Vagina (tissue), 2 donors: Measurements from ENCODE around the gene BET1L. TPM values are rescaled to one million over a fixed set of nuclear protein-coding genes. Genes with fewer than 3 reads are reported as not detected.

Experiments used
- DNase-seq, 2 donors: peaks; one replicate each; pipeline ENCODE4 v3.0.0-alpha.2; 2017; ENCODE audit errors: extremely low spot score in 2 of 2
- H3K27ac ChIP-seq: fragments of 200-600 bp; sonication (generic); one replicate; pipeline ENCODE4 v1.5.1; 2019
- H3K27me3 ChIP-seq: fragments of 200-600 bp; sonication (generic); one replicate; pipeline ENCODE4 v1.5.1; 2019
- H3K36me3 ChIP-seq, 2 donors: fragments of 200-600 bp; sonication (generic); one replicate each; pipeline ENCODE4 v1.5.1; 2017 to 2019
- H3K4me1 ChIP-seq: fragments of 200-600 bp; sonication (generic); one replicate; pipeline ENCODE4 v1.5.1; 2019
- H3K4me3 ChIP-seq, 2 donors: fragments of 200-600 bp; sonication (generic); 1 replicate in 1 of 2; 2 replicates in 1 of 2; pipeline ENCODE4 v1.5.1; 2016 to 2019
- H3K9me3 ChIP-seq: fragments of 200-600 bp; sonication (generic); one replicate; pipeline ENCODE4 v1.5.1; 2019
- POLR2A ChIP-seq, 2 donors: fragments of 450-650 bp; IDR thresholded peaks; one replicate each; pipeline ENCODE4 v1.6.1; 2017; ENCODE audit warnings: antibody characterized with exemption in 2 of 2, mild to moderate bottlenecking in 2 of 2, moderate library complexity in 2 of 2
- POLR2AphosphoS5 ChIP-seq, 2 donors: sonication (generic); formaldehyde crosslinking; IDR thresholded peaks; one replicate each; pipeline ENCODE4 v1.9.0; 2017; ENCODE audit warnings: antibody characterized with exemption in 2 of 2, mild to moderate bottlenecking in 2 of 2, low read depth in 1 of 2; ENCODE audit not compliant: insufficient read depth in 1 of 2
- intact Hi-C: fragments of 100-400 bp; cut with DNase I; formaldehyde crosslinking; loops from one replicate; pipeline ENCODE4 v1.15.1; 2023
- total RNA-seq: library from RNA; depleted of rRNA; stranded (reverse); fragments of >200 nt; gene quantifications from one replicate; pipeline ENCODE4 v1.2.3, GENCODE V29; 2016
- TF ChIP-seq, protein P1 (sequence below), 3 experiments: fragments of 450-650 bp in 2 of 3; fragments of 200-600 bp in 1 of 3; sonication (generic) in 1 of 3; IDR thresholded peaks; one replicate each; pipeline ENCODE4 v1.5.1; 2017 to 2019; ENCODE audit warnings: antibody characterized with exemption in 3 of 3, mild to moderate bottlenecking in 2 of 3, moderate library complexity in 2 of 3

The BET1L gene, protein sequence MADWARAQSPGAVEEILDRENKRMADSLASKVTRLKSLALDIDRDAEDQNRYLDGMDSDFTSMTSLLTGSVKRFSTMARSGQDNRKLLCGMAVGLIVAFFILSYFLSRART
- 26.5 TPM for total RNA-seq

GRCh38 chr11:207208-207862 lies at the start of gene BET1L, which contains the start of gene RIC8A:
BET1L (minus strand) TSS chr11:207399; CDS start chr11:207321, 78 bp downstream.
RIC8A (plus strand) TSS chr11:207708; CDS start chr11:208855, 1,147 bp downstream.
- H3K36me3 ChIP-seq: peaks cover 0 to 49% of the 10 kb centered on the region in 2 donors
- TF ChIP-seq POLR2AphosphoS5 (IDR thresholded peaks at IDR 0.05; ENCODE audit: insufficient read depth in 1 of 2, low read depth in 1 of 2) (peak; percentile 95 to 98), POLR2A (IDR thresholded peaks at IDR 0.05) (peak in 1 of 2 donors; percentile 87)
- TF ChIP-seq, protein P1, sequence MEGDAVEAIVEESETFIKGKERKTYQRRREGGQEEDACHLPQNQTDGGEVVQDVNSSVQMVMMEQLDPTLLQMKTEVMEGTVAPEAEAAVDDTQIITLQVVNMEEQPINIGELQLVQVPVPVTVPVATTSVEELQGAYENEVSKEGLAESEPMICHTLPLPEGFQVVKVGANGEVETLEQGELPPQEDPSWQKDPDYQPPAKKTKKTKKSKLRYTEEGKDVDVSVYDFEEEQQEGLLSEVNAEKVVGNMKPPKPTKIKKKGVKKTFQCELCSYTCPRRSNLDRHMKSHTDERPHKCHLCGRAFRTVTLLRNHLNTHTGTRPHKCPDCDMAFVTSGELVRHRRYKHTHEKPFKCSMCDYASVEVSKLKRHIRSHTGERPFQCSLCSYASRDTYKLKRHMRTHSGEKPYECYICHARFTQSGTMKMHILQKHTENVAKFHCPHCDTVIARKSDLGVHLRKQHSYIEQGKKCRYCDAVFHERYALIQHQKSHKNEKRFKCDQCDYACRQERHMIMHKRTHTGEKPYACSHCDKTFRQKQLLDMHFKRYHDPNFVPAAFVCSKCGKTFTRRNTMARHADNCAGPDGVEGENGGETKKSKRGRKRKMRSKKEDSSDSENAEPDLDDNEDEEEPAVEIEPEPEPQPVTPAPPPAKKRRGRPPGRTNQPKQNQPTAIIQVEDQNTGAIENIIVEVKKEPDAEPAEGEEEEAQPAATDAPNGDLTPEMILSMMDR (IDR thresholded peaks at IDR 0.05): peak in 1 of 3 experiments; percentile 15
- DNase-seq: peak in 1 of 2 donors; percentile 98

DNA sequence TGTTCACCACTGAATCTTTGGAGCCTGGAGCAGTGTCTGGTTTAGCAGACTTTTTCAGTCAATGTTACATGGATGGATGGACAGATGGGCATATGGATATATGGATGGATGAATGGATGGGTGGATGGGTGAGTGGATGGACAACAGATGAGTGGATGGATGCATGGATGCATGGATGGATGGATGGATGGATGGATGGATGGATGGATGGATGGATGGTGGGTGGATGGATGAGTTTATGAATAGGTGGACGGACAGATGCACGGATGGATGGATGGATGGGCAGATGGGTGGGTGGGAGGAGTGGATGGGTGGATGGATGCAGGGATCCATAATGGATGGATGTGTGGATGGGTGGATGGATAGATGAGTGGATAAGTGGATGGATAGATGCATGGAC lies 48.6 kb upstream of the BET1L start:
- Histone ChIP-seq H3K27ac (no peak overlapping the region), H3K36me3 (peaks cover 0 to 25% of the 10 kb centered on the region in 2 donors), H3K9me3 (no peaks in the 10 kb centered on the region), H3K4me3 (no peak overlapping the region), H3K4me1 (no peaks in the 10 kb centered on the region), H3K27me3 (no peaks in the 10 kb centered on the region)
- TF ChIP-seq, protein P1 (IDR thresholded peaks at IDR 0.05): no peak
- no peak for TF ChIP-seq POLR2A (IDR thresholded peaks at IDR 0.05)
- TF ChIP-seq POLR2AphosphoS5 (IDR thresholded peaks at IDR 0.05; ENCODE audit: insufficient read depth in 1 of 2, low read depth in 1 of 2): no peak
- no peak for DNase-seq
- intact Hi-C loops: loop anchor here (10.0 kb wide), 1 partner anchor 189 kb away; the partner anchor contains the start of gene ANO9

More at GRCh38 chr11:207208-207862, at the start of gene BET1L, which contains the start of gene RIC8A:
- Histone ChIP-seq H3K4me3 (peak within 1 kb of the TSS; percentile 81 to 96), H3K27me3 (no peaks in the 10 kb centered on the region), H3K27ac (peak within 1 kb of the TSS; percentile 97), H3K4me1 (peaks cover 61% of the 10 kb centered on the region), H3K9me3 (no peaks in the 10 kb centered on the region)
- intact Hi-C loops: loop anchor here (5.0 kb wide), 1 partner anchor 150 kb away; no protein-coding TSS in a partner anchor

DNA sequence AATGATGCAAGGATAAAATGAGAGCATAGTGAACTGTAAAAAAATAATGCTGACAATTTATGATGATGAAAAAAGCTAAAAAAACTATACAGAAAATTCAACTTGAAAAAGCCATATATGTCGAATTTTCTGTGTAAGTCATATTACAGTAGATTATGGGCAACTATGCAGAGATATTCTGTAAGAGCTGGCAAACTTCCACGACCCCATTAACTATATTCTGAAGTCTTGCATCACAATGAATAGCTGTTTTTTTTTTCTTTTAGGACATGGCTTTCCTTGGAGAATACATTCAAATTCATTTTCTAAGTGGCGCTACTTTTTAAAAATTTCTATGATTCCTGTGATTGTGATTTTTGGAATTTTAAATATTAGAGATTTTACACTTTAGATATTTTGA lies 48.0 kb upstream of the BET1L start:
- DNase-seq: no peak
- TF ChIP-seq, protein P1 (IDR thresholded peaks at IDR 0.05): no peak
- TF ChIP-seq POLR2A (IDR thresholded peaks at IDR 0.05): no peak
- no peak for TF ChIP-seq POLR2AphosphoS5 (IDR thresholded peaks at IDR 0.05; ENCODE audit: insufficient read depth in 1 of 2, low read depth in 1 of 2)
- H3K27me3 ChIP-seq: no peaks in the 10 kb centered on the region
- intact Hi-C loops: loop anchor here (10.0 kb wide), 1 partner anchor 190 kb away; the partner anchor contains the start of gene ANO9
- H3K9me3 ChIP-seq: no peaks in the 10 kb centered on the region
- H3K27ac ChIP-seq: no peak overlapping the region
- peaks cover 0 to 31% of the 10 kb centered on the region in 2 donors for H3K36me3 ChIP-seq
- H3K4me1 ChIP-seq: no peaks in the 10 kb centered on the region
- no peak overlapping the region for H3K4me3 ChIP-seq

GRCh38 chr11:253886-254270 lies 46.7 kb upstream of the BET1L start:
- Histone ChIP-seq H3K27me3 (no peaks in the 10 kb centered on the region), H3K27ac (no peak overlapping the region), H3K36me3 (peaks cover 0 to 42% of the 10 kb centered on the region in 2 donors), H3K4me3 (no peak overlapping the region), H3K9me3 (no peaks in the 10 kb centered on the region), H3K4me1 (no peaks in the 10 kb centered on the region)
- intact Hi-C loops: loop anchor here (10.0 kb wide), 1 partner anchor 191 kb away; the partner anchor contains the start of gene ANO9
- peak in 1 of 2 donors; percentile 61 for DNase-seq
- no peak for TF ChIP-seq POLR2A (IDR thresholded peaks at IDR 0.05)
- no peak for TF ChIP-seq POLR2AphosphoS5 (IDR thresholded peaks at IDR 0.05; ENCODE audit: insufficient read depth in 1 of 2, low read depth in 1 of 2)
- TF ChIP-seq, protein P1 (IDR thresholded peaks at IDR 0.05): no peak
